Raji (cell line): ENCODE measurements around the gene ROBO4.

Experiments
- POLR2A ChIP-seq: IDR thresholded peaks from 2 replicates; pipeline ENCODE4 v1.6.1; 2011; ENCODE audit warnings: low read depth, low read length, control low read depth; ENCODE audit not compliant: insufficient read depth

ROBO4 gene

DNA sequence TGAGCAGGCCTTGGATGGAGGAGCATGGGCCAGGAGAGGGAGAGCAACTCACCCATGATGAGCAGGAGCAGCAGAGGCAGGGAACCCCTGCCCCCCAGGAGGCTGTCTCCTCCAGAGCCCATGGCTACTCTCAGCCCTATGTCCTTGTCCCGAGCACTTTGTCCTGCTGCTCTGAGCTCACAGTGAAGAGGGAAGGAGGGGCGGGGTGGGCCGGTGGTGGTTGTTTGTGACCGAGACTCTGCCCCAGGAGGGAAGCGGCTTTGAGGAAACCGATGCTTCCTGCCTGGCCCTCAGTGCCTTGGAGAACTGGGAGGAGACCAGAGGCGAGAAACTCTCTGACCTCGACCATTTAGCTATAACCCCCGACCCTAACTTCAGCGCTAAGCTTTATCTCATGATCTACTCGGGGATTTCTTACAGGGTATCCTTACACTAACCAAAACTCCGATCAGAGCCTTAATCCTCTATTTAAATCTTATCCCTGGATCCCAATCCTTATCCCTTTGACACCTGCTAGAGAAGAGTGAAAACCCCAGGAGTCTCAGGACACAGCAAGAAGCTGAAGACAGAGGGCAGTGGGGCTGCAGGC, at the start of gene ROBO4:
Gene ROBO4 (minus strand): TSS at position 192 of the 589 bp plus-strand sequence. CDS start 70 bp downstream, at position 122.
- no peak for TF ChIP-seq POLR2A

DNA sequence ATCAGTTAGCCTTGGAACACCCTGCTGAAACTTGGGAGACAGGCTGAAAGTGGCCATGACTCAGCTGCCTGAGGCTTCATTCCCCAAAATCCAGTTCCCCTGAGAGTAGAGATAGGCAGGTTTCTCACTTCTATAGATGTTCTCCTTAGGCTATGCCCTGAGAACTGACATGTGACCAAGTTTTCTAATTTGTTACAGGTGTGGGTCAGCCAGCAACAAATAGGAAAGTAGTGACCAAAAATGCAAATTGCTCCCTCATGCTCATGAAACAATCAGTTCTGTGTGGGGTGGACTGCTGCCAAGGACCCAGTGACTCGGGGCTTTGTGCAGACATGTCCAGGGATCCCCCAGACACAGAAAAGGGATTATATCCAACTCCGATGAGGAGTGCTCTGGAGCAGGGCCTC, 49.1 kb upstream of the ROBO4 start:
- no peak for TF ChIP-seq POLR2A

DNA sequence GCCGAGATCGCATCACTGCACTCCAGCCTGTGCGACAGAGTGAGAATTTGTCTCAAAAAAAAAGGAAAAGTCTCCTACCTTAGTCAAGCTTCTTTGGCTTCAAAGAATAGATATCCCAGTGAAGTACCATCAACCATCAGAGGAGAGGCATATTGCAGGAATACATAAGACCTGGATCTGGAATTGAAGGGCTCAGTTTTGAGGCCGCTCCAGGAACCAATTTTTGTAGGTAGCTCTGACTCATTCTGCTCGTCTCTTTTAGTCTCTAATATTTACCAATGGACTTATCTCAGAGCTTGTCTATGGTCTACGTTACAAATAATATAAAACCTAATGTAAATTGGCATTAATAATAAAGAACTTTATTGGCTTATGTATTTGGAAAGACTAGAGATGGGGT, 48.2 kb upstream of the ROBO4 start:
- TF ChIP-seq POLR2A = no peak

DNA sequence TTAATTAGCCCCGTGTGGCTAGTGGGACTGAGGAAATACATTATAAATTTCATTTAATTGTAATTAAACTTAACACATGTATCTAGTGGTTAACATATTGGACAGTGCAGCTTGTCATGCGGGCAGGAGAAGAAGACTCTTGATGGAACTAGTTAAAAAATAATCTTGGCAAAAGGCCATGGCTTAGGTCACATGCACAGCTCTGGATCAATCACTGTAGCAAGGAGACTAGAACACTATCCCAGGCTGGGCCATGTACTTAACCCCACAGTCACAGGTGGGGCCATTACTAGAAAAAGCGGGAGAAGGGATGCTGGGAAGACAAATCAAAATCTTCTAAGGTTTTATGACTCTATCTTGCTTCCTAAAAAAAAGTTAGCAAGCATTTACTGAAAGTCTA, 46.9 kb upstream of the ROBO4 start:
- no peak for TF ChIP-seq POLR2A

DNA sequence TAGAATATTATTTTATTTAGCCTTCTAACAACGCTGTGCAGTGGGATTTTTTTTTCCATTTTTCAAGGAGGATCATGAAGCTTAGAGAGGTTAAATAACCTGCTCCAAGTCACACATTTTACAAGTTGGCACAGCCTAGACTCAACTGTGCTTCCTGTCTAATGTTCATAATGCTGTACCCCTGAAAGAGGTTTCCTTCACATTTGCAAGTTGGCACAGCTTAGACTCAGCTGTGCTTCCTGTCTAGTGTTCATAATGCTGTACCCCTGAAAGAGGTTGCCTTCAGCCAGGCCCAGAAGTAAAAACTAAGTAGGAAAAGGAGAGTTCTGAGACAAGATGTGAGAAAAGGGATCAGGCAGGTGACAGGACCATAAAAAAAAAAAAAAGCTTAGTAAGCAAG, 46.1 kb upstream of the ROBO4 start:
- TF ChIP-seq POLR2A = no peak

DNA sequence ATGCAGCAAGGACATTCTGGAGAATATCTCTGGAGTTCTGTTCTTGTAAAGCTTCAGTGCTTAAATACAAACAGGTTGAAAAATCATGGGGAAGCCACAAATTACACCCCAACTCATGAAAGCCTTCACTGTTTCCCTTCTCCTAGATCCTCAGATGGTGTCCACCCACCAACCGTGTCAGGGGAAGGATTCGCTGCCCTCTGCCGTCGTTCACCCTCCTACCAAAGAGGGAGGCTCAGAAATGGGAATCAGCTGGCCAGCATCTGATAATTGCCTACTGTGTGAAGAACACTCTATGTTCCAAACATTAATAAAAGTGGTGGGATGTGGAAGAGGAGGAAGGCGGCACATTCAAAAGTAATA, 45.6 kb upstream of the ROBO4 start:
- no peak for TF ChIP-seq POLR2A

DNA sequence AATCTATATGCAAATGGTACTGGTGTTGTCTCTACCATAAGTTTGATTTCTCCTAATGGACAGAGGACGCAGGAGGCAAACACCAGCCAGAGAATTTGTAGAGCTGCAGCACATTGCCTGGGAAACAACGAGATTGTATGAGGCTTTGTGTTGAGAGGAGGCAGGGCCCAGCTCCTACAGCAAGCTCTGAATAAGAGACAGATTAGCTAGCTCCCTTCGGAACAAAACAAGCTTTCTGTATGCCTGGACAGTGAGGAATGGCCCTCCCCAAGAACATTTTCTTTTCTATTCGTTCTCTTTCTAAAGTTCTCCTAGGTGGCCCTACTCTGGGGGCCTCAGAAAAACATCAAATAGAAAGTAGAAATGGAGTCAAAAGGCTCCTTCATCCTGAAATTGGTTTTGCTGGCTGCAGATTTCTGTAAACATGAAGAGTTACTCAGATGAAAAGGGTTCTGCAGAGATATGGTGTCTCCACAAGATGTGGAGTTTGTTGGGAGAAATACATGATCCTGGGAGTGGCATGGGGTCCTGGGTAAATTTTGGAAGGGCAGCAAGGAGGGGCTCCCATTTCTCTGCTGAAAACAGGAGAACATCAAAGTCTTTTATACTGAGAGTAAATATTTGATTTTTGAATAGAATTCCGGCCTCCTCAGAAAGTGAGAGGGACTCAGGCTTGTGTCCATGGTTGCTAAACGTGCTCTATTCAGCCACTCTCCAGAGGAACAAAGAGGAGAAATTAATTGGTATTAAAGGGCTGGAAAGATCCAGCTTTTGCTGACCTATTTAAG, 45.0 kb upstream of the ROBO4 start:
- TF ChIP-seq POLR2A = no peak

DNA sequence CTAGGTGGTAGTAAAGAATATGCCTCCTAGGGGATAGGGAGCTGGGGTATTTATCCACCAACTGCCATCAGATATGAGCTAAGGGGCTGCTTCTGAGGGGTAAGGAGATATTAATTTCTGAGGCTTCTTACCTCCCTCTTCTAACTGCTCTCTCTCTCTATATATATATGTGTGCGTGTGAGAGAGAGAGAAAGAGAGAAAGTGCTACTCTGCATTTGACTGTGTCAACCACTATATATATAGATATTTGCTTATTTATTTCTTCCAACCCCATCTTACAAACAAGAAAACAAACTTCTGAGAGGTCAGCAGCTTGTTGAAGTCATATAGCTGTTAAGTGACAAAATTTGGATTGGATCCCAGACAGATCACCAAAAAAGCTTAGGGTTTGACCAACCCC, 44.0 kb upstream of the ROBO4 start:
- TF ChIP-seq POLR2A = no peak

DNA sequence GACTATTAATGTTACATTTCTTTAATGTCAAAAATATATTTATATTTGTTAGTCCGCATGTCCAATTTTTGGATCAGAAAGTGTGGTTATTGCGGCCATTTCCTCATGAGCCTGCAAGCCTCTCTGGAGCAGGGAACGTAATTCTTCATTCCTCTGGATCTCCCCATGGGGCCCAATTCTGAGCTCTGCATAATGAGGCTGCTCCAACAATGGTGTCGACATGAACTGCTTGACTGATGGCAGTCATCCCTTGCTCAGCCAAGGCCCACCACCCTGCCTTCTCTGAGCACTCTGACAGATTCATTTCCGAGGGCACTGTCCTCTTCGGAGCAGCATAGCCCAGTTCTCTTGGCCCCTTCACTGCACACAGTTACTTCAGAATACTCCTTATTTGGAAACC, 41.3 kb upstream of the ROBO4 start:
- no peak for TF ChIP-seq POLR2A

DNA sequence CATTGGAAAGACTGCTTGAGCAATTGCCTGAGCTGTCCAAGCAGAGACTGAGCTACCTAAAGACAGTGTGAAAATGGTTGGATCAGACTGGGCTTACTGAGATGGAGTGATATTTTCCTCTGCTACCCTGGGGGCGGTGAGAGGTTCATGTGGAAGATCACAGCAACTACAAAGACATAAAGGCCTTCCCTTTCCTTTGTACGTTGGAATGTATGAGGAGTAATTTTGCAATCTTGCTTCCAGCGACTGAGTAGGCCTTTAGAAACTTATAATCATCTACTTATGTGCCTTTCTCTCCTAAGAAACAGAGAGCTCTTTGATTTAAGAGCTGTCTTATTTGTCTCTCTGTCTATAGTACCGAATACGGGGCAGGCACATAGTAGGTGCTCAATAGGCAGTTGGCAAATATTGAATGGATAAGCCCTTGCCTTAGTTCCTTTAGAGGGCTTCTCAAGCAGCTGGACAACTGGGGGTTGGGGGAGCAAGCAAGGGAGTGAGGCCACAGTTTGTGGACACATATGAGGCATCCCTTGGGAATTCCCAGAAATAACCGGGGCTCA, 40.6 kb upstream of the ROBO4 start:
- no peak for TF ChIP-seq POLR2A

DNA sequence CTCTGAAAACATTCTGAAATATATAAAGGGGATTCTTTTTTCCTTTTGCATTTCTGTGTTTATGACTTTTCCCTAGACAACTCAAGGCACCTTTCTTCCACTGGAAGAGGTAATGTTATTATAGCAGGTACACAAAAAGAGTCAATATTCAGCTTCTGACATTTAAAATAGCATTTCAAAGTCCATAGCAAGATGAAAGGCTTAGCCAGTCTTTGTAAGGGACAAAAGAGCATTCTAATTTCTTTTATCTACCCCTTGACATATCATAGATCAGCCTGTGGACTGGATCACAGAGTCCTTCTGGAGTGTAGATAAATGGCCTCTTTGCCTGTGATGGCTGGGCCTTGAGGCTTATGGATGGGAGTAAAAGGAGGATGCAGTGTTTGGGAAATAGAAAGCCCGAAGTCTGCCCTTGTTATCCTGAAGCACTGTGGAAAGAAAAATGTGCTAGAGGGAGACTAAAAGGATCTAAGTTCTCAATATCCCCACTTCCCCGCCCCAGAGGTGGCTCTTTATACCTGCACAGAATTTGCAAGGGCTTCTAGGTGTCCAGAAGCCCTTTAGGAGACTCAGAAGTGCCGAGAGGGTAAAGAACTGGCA, 39.8 kb upstream of the ROBO4 start:
- no peak for TF ChIP-seq POLR2A

DNA sequence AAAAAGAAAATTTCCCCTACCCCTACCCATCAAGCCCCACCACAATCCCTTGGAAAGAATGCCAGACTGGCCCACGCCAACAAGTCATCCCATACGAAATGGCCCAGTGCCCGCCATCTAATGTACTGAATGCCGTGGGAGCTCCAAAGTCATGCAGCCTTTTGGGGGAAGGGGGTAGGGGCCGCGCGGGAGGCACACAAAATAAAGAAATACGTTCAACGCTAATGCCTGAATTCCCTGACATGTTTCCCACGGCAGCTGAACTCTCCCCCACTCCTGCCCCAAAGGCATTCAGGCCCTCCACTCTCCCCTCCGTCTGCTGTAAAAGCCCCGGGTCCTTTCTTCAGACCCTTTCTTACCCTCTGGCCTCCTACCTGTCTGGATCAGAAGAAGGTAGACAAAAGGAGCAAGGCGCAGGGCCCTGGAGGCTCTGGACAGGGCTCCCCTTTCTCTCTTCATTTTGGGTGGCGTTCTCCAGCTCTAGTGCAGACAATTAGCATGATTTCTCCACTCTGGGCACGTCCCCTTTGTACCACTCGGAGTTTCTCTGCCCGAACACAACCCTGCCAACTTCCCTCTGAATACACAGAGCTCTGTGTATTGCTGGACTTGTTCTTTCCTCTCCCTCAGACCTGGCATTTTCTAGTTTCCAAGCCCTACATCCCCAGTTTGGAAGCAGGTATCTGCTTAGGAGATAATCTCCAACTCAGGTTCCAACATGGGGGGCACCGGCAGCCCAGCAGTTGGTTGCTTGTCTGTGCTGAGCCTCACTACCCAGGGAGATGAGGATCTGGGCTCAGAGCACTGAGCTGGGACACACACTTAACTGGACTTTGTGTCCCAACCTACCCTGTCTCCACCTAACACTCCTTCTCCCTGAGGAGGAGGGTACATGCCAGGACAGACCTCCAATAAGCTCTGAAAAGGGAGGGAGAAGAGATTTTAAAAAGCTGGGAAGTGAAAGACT, 38.2 kb upstream of the ROBO4 start, which contains the start of gene HEPACAM:
Gene HEPACAM (minus strand): TSS at position 500 of the 967 bp plus-strand sequence. CDS start 41 bp downstream, at position 459.
- no peak for TF ChIP-seq POLR2A

DNA sequence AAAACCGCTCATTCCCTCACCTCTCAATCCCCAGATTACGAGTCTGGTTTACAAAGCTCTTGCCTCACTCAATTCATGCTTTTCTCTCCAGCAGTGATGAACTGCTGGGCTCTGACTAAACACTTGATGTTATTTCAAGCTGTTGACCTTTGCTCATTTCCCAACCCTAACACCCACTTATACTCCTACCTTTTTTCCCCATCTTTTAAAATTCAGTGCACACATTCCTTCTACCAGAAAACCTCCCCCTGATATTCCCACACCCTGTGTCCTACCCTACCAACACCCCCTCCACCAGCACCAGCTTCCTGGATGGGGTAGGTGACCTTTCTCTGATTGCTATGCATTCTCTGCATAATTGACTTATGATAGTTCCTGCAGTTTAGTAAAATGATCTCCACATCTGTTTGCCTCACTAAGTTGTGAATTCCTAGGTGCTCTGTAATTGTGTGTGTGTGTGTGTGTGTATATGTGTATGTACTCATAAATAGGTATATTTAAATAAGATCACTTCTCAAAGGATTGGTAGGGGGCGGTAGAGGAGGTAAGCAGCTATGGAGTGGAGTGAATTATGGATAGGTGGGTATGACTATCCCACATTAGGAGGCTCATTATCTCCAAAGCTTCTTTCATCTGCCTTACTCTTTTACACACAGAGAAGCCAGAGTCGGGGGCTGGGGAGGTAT, 37.3 kb upstream of the ROBO4 start:
- TF ChIP-seq POLR2A = no peak

DNA sequence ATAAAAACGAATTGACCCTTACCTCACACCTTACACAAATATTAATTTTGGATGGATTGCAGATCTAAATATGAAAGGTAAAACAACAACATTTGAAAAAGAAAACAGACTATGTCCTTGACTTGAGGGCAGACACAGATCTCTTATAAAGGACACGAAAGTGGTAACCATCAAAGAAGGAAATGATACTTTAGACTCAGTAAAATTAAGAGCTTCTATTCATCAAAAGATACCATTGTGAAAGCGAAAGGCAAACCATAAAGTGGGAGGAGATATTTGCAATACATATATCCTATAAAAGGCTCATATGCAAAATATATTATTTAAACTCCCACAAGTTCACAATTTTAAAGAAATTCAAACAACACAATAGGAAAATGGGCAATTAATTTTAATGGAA, 33.1 kb upstream of the ROBO4 start:
- TF ChIP-seq POLR2A = no peak
